HAP-1 (cell line): ENCODE measurements around the gene SPINK2.
A peak's percentile ranks its signal among the peaks of the same experiment; 100 is the strongest.

Experiments
- DNase-seq, 2 experiments: peaks; one replicate each; pipeline ENCODE4 v3.0.0-alpha.2; 2016 to 2020; ENCODE audit warnings: low spot score in 2 of 2
- H3K27me3 ChIP-seq: fragments of 250-450 bp; sonication (Bioruptor Pico); 2 replicates; pipeline ENCODE4 v1.5.1; 2020; ENCODE audit warnings: low read depth, mild to moderate bottlenecking, moderate library complexity
- H3K36me3 ChIP-seq: fragments of 250-450 bp; sonication (Bioruptor Pico); replicated peaks from 2 replicates; pipeline ENCODE4 v1.5.1; 2020; ENCODE audit warnings: mild to moderate bottlenecking
- H3K4me1 ChIP-seq: fragments of 250-450 bp; sonication (Bioruptor Pico); 2 replicates; pipeline ENCODE4 v1.5.1; 2020; ENCODE audit warnings: mild to moderate bottlenecking
- H3K4me3 ChIP-seq: fragments of 250-450 bp; sonication (Bioruptor Pico); 2 replicates; pipeline ENCODE4 v1.5.1; 2020; ENCODE audit warnings: mild to moderate bottlenecking, moderate library complexity
- H3K9me3 ChIP-seq: fragments of 250-450 bp; sonication (Bioruptor Pico); 2 replicates; pipeline ENCODE4 v1.5.1; 2020; ENCODE audit warnings: mild to moderate bottlenecking, moderate library complexity
- in situ Hi-C: fragments of 300-500 bp; cut with MboI; formaldehyde crosslinking; loops from 3 replicates; pipeline ENCODE4 v1.14.3; 2020; ENCODE audit warnings: low sequenced_read_pairs, inconsistent platforms, mixed read lengths

Gene SPINK2

GRCh38 chr4:56828784-56829535, 7.5 kb upstream of the SPINK2 start:
- no peak for DNase-seq
- in situ Hi-C loops = no loop called here
- Histone ChIP-seq H3K4me3 (no peak overlapping the region), H3K27me3 (no peaks in the 10 kb centered on the region), H3K4me1 (no peaks in the 10 kb centered on the region), H3K36me3 (no peaks in the 10 kb centered on the region), H3K9me3 (no peaks in the 10 kb centered on the region)

- no peak for DNase-seq
- in situ Hi-C loops = no loop called here
- H3K9me3 ChIP-seq = no peaks in the 10 kb centered on the region
Measured at GRCh38 chr4:56823933-56824600, 2.6 kb upstream of the SPINK2 start.

GRCh38 chr4:56818797-56819196, 2.7 kb downstream of the SPINK2 start:
- Histone ChIP-seq H3K27me3 (peaks cover 5% of the 10 kb centered on the region; the same call in 1 of the 2 replicates), H3K9me3 (no peaks in the 10 kb centered on the region), H3K4me3 (no peak overlapping the region), H3K36me3 (no peaks in the 10 kb centered on the region), H3K4me1 (peaks cover 3% of the 10 kb centered on the region; the same call in 1 of the 2 replicates)
- in situ Hi-C loops = no loop called here
- no peak for DNase-seq

More at GRCh38 chr4:56823933-56824600, 2.6 kb upstream of the SPINK2 start:
- Histone ChIP-seq H3K4me3 (no peak overlapping the region), H3K4me1 (peaks cover 3% of the 10 kb centered on the region; the same call in 1 of the 2 replicates), H3K36me3 (no peaks in the 10 kb centered on the region), H3K27me3 (peaks cover 5% of the 10 kb centered on the region; the same call in 1 of the 2 replicates)

- H3K36me3 ChIP-seq = no peaks in the 10 kb centered on the region
- H3K9me3 ChIP-seq = no peaks in the 10 kb centered on the region
- H3K4me3 ChIP-seq = no peak overlapping the region
- in situ Hi-C loops = no loop called here
- peaks cover 3% of the 10 kb centered on the region; the same call in 1 of the 2 replicates for H3K4me1 ChIP-seq
- H3K27me3 ChIP-seq = peaks cover 5% of the 10 kb centered on the region; the same call in 1 of the 2 replicates
- no peak for DNase-seq
Measured at GRCh38 chr4:56817840-56818491, 3.5 kb downstream of the SPINK2 start.

GRCh38 chr4:56806666-56807065, 14.8 kb downstream of the SPINK2 start:
- no peak overlapping the region for H3K4me3 ChIP-seq
- no peaks in the 10 kb centered on the region for H3K36me3 ChIP-seq
- H3K27me3 ChIP-seq = no peaks in the 10 kb centered on the region
- in situ Hi-C loops = no loop called here
- H3K9me3 ChIP-seq = no peaks in the 10 kb centered on the region
- no peak for DNase-seq
- peaks cover 4% of the 10 kb centered on the region for H3K4me1 ChIP-seq

- in situ Hi-C loops = no loop called here
- no peak for DNase-seq
- H3K4me1 ChIP-seq = peaks cover 4% of the 10 kb centered on the region
- no peaks in the 10 kb centered on the region for H3K9me3 ChIP-seq
- no peaks in the 10 kb centered on the region for H3K36me3 ChIP-seq
- H3K27me3 ChIP-seq = no peaks in the 10 kb centered on the region
- H3K4me3 ChIP-seq = no peak overlapping the region
Measured at GRCh38 chr4:56804551-56804950, 16.9 kb downstream of the SPINK2 start.

GRCh38 chr4:56803471-56803870, 18.0 kb downstream of the SPINK2 start:
- Histone ChIP-seq H3K27me3 (no peaks in the 10 kb centered on the region), H3K4me3 (no peak overlapping the region), H3K9me3 (no peaks in the 10 kb centered on the region), H3K36me3 (no peaks in the 10 kb centered on the region), H3K4me1 (peaks cover 4% of the 10 kb centered on the region)
- DNase-seq = peak; percentile 81 to 91
- in situ Hi-C loops = no loop called here

GRCh38 chr4:56799824-56800756, 21.4 kb downstream of the SPINK2 start:
- DNase-seq = peak; percentile 88 to 89
- peaks cover 4% of the 10 kb centered on the region for H3K4me1 ChIP-seq
- H3K4me3 ChIP-seq = peak overlapping the region; percentile 39
- H3K27me3 ChIP-seq = no peaks in the 10 kb centered on the region
- H3K36me3 ChIP-seq = no peaks in the 10 kb centered on the region
- no peaks in the 10 kb centered on the region for H3K9me3 ChIP-seq
- in situ Hi-C loops = no loop called here

- H3K4me3 ChIP-seq = no peak overlapping the region; the same call in 1 of the 2 replicates
- no peaks in the 10 kb centered on the region for H3K9me3 ChIP-seq
- no peaks in the 10 kb centered on the region for H3K36me3 ChIP-seq
- H3K4me1 ChIP-seq = peaks cover 4% of the 10 kb centered on the region
- no peaks in the 10 kb centered on the region for H3K27me3 ChIP-seq
- DNase-seq = no peak
- in situ Hi-C loops = no loop called here
Measured at GRCh38 chr4:56799161-56799759, 22.2 kb downstream of the SPINK2 start.

GRCh38 chr4:56796211-56796610, 25.3 kb downstream of the SPINK2 start:
- Histone ChIP-seq H3K36me3 (no peaks in the 10 kb centered on the region), H3K4me1 (no peaks in the 10 kb centered on the region), H3K9me3 (no peaks in the 10 kb centered on the region), H3K27me3 (no peaks in the 10 kb centered on the region), H3K4me3 (no peak overlapping the region)
- in situ Hi-C loops = no loop called here
- no peak for DNase-seq

- H3K9me3 ChIP-seq = no peaks in the 10 kb centered on the region
- DNase-seq = no peak
- in situ Hi-C loops = no loop called here
Measured at GRCh38 chr4:56791316-56791715, 30.2 kb downstream of the SPINK2 start.

GRCh38 chr4:56790691-56791091, 30.8 kb downstream of the SPINK2 start:
- Histone ChIP-seq H3K36me3 (no peaks in the 10 kb centered on the region), H3K4me1 (no peaks in the 10 kb centered on the region), H3K9me3 (no peaks in the 10 kb centered on the region), H3K27me3 (no peaks in the 10 kb centered on the region), H3K4me3 (no peak overlapping the region)
- no peak for DNase-seq
- in situ Hi-C loops = no loop called here

More at GRCh38 chr4:56791316-56791715, 30.2 kb downstream of the SPINK2 start:
- Histone ChIP-seq H3K36me3 (no peaks in the 10 kb centered on the region), H3K4me3 (no peak overlapping the region), H3K4me1 (no peaks in the 10 kb centered on the region), H3K27me3 (no peaks in the 10 kb centered on the region)

- H3K27me3 ChIP-seq = no peaks in the 10 kb centered on the region
- no peaks in the 10 kb centered on the region for H3K36me3 ChIP-seq
- DNase-seq = no peak
- in situ Hi-C loops = no loop called here
- H3K4me1 ChIP-seq = no peaks in the 10 kb centered on the region
- no peaks in the 10 kb centered on the region for H3K9me3 ChIP-seq
- no peak overlapping the region for H3K4me3 ChIP-seq
Measured at GRCh38 chr4:56788081-56788480, 33.4 kb downstream of the SPINK2 start.
